AG20443 (cell line): ENCODE data around the gene SLC22A15.
"Not testable (repeated sequence)": the region's sequence is repeated elsewhere in the genome, so short reads cannot be mapped to it uniquely, and the experiment has no call there.

Experiments used
- DNase-seq: peaks from one replicate; pipeline ENCODE4 v3.0.0; 2012; ENCODE audit warnings: low spot score, mixed read lengths

SLC22A15 gene

DNA sequence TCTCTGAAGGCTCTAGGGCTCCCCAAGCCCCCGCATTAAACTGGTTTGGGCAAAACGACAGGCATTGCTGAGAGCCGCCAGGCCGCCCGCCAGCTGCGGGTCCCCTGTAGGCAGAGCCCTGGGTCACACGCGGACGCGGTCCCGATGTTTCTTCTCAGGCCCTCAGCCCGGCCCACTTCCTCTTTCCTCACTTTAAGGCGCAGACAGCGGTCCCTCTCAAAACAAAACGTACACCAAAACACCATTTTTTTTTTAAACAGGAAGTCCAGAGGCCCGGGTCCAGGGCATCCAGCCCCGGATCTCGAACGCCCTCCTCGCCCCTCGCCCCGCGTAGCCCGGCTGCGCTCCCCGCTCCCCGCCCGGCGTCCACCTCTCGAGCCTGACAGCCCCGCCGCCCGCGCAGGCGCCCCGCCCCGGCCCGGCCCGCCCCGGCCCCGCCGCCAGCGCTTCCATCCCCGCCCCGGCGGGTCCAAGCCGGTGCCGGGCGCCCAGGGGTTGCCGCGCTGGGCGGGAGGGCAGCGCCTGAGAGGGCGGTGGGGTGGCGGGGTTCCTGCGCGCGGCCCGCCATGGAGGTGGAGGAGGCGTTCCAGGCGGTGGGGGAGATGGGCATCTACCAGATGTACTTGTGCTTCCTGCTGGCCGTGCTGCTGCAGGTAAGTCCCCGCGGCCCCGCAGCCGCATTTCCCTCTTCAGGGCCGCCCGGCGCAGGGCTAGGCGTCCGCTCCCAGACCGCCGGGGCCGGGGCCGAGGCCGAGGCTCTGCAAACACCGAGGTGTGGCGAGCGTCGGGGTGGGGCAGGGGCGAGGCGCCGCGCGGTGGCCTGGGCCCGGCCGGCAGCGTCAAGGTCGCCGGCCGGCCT, at the start of gene SLC22A15:
TSS of gene SLC22A15 (plus strand) at position 452 of the 859 bp plus-strand sequence. CDS start at position 567, 115 bp downstream.
- peak; percentile 84 for DNase-seq

DNA sequence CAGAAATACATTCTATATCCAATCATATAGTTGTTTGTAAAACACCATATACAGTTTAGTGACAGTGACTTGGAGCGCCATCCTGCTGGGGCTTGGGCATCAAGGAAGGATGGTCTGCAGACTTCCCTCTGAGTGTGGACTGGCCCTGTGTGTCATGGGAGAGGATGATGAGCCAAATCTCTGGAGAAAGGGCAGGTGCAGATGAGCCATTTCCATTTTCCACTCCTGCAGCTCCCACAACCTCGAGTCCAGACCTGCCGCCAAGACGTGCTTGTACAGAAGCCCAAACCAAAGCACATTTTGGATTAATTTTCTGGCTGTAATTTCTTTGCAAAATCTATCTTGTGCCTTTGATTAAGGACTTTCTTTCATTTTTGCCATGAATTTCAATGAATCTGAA, 48.3 kb upstream of the SLC22A15 start:
- DNase-seq, result no peak

DNA sequence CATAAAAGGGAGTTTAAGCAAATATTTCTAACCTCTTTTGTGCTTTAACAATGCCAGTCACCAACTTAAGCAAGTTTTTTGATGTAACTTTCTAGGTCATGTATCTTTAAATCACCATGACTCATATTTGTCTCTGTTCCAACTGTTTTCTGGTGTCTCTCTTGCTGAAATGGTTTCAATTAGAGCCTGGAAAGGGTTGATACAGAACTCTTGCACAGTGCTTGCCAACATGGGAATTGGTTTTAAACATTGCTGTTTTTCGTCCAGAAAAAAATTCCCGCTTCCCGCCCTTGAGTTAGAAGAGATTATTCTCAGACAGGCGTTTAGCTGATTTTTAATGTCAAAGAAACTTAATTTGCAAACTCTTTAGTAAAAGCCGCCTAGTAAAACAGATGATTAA, 46.4 kb upstream of the SLC22A15 start:
- DNase-seq, result peak; percentile 77

DNA sequence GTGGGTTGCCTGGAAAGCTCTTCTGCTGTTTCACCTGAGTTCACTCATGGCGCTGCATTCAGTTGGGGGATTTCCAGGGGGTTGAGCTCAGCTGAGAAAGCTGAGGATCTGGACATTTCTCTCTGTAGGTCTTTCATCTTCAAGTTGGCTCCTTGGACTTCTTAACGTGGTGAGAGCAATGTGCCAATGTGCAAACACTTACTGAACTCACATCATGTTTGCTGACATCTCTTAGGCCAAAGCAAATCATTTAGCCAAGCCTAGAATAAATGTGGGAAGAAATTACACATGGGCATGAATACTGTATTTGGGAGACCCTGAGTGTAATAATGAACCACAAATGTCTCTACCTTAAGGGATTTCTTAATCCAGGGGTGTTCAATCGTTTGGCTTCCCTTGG, 42.7 kb upstream of the SLC22A15 start:
- DNase-seq, result no peak

DNA sequence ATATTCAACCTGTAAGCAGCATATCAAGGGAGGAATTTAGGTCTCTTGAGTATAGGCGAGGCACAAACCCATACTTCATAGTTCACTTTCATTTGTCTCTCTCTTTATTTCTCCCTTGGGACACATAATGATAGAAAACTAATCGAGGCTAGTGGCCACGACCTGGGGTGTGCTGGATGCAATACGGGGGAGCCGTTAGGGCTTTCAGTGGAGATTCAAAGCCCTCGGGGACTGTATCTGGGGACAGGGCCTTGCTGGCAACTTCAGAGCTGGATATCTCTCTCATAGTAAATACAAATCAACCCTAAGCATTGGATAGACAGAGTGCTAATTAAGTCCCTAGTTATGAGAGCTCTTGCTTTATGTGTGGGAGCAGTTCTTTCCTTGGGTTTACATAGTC, 36.9 kb upstream of the SLC22A15 start:
- DNase-seq, result no peak

DNA sequence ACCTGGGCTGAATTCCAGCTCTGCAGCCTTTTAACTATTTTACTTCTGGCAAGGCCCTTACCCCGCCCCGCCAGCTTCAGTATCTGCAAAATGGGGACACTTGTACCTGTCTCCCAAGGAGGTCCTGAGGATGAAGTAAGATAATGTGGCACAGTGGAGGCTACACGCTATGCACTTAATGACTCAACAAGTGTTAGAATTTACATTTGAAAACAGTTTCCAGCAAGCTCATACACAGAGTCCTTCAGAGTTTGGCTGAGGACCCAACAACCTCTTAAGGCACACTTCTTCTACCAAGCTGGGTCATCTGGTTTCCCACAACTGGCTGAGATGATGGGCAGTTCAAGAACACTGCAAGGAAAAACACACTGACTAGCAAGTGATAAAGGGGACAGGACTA, 30.2 kb upstream of the SLC22A15 start:
- no peak for DNase-seq

DNA sequence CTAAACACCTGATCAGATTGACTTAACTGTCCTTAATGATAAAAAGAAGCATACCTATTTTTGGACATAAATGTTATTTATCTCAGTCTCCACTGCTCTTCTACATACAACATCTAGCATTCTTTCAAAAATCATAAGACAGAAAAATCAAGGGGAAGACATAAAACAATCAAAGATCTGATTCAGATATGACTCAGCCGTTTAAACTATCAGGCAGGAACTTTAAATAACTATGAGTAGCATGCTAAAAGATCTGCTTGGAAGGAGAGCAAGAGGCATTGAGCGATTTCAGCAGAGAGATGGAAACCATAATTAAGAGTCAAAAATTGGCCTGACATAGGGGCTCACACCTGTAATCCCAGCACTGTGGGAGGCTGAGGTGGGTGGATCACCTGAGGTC, 27.2 kb upstream of the SLC22A15 start:
- no peak for DNase-seq

DNA sequence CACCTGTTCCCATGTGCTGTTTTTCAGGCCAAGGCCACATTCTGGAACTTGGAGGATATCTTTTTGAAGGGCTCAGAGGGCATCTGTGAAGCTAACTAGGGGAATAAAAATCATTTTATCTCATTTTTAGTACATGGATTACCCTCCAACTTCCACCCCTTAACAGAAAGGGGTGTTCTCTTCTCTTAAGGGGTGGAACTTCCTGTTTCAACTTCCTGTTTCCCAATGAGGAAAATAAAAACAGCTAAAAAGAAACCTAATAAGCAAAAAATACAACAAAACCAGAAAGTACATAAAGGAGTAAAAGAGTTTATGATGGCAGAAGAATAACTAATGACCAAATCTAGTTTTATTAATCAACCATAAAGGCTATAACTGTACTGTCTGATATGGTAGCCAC, 24.8 kb upstream of the SLC22A15 start:
- no peak for DNase-seq

DNA sequence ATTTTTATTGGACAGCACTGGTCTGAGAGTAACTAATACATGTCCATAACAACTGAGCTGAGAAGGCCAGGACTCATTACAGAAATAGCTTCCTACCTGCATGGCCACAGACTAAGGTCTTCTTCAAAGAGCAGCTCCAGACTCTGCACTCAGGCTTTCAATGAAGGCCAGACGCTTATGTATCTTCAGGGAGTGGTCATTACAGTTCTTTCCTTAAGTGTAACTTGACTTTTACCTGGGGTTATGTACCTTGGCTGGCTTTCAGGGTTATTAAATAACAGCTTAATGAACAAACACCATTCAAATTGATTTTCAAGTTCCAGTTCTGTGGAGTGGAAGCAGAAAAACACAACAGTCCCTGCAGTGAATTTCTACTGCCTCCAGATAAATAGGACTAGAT, 23.8 kb upstream of the SLC22A15 start:
- no peak for DNase-seq

DNA sequence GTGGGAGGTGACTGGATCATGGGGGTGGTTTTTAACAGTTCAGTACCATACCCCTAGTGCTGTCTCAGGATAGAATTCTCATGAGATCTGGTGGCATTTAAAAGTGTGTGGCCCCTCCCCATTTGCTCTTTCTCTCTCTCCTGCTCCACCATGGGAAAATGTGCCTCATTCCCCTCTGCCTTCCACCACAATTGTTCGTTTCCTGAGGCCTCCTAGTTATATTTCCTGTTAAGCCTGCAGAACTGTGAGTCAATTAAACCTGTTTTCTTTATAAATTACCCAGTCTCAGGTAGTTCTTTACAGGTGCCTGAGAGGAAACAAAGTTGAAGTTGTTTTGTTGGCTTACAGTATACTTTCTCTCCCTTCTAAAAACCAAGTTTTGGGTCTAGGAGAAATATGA, 23.1 kb upstream of the SLC22A15 start:
- no peak for DNase-seq

DNA sequence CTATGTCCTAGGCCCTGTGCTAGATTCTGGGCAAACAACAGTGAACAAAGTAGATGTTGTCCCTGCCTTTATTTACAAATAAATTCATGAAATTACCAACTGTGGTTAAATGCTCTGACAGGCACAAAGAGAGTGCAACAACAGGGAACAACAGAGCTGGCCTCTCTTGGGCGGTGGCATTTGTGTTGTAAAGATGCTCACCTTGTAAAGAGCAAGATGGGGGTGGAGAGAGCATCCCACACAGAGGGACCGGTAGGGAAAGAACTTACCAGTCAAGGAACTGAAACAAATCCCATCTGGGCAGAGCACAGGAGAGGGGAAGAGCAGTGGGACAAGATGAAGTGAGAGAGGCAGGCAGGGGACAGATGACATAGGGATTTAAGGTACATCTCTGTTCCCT, 21.6 kb upstream of the SLC22A15 start:
- no peak for DNase-seq

DNA sequence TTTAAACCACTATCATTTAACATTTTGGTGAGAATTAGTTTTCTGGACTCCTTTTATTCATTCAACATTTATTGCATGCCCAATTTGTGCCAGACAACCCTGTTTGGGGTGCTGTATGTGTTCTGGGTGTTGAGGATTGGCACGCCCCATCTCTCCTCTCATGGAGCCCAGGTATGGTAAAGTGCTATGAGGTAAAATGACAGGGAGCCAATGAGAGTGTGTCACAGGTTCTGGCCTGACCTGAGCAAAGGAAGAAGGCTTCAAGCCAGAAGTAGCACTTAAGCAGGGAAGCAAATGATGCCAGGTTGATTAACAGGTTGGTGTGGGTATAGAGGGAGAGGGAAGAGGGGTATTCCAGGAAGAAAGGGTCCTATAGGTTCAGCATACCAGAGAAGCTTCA, 21.1 kb upstream of the SLC22A15 start:
- DNase-seq, result no peak

DNA sequence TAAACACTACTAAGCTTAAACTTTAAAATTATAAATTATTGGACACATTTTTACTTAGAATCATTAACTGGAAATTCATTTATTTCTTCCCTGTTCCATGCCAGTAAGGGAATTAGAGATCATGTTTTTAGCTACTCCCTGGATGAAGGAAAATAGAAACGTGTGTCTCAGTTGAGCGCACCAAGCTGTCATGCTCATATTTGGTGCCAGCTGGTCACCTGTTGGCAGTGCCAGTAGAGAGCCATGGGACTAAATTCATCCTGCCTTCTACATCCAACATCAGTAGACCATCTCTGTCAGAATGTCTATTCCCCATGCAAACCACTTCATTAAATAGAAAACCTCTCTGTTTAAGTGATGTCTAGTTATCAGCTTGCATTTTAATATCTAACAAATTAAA, 17.4 kb upstream of the SLC22A15 start:
- no peak for DNase-seq

DNA sequence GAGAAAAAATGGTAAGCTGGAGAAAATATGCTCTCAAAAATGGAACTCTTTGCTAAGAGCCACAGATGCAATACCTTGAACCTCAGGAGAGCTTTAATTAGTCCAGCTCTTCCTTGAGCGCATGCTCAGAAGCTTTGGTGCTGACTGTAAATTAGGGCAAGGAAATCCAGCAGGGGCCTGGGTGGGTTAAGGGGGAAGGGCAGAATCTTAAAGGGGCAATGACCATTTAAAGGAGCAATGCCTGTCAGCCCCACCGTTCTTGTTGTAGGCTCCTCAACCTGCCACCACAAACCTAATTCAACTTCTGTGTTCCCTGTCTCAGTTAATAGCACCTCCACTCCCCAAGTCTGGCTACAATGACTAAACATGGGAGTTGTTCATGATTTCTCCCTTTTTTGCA, 6.8 kb upstream of the SLC22A15 start:
- no peak for DNase-seq

DNA sequence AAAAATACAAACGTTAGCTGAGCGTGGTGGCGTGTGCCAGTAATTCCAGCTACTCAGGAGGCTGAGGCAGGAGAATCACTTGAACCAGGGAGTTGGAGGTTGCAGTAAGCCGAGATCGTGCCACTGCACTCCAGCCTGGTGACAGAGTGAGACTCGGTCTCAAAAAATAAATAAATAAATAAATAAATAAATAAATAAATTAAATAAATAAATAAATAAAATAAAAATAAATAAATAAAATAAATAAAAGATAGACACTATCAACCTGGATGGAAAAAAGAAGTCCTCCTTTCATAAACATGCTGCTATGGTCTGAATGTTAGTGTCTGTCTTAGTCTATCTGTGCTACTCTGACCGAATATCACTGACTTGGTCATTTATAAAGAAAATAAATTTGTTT, 4.5 kb upstream of the SLC22A15 start:
- DNase-seq, result not testable (repeated sequence)

DNA sequence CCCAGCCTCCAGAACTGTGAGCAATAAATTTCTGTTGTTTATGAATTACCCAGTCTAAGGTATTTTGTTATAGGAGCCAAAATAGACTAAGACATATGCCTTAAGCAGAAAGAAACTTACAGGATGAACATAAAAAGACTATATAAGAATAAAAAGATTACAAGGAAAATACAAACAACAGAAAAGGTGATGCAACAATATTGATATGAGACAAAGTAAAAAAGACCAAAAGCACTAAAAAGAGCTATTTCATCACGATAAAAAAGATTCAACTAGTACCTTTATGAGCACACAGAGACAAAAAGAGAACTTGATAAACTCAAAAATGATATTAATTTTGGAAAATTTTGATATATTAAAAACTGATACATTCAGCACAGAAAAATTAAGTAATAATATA, 3.2 kb upstream of the SLC22A15 start:
- DNase-seq, result no peak

DNA sequence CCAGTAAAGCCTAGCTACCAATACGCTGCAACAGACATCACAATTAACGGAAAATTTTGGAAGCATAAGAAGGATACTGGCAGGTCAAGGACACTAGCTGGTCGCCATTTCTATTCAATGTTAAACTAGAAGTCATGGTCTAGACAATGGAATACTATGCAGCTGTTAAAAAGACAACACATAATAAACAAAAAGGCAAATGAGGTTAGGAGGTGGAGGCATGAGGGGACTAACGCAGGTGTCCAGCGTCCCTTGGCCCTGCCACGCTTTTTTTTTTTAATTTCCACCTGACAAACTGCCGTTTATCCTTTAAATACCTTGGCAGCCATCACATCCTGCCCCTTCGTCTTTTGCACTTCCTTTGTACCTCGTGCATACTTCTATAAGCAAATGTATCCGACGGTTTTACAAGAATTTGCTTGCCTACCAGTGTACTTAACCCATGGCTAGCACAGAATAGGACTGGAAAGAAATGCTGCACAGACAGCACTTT, 698 bp upstream of the SLC22A15 start:
- no peak for DNase-seq

DNA sequence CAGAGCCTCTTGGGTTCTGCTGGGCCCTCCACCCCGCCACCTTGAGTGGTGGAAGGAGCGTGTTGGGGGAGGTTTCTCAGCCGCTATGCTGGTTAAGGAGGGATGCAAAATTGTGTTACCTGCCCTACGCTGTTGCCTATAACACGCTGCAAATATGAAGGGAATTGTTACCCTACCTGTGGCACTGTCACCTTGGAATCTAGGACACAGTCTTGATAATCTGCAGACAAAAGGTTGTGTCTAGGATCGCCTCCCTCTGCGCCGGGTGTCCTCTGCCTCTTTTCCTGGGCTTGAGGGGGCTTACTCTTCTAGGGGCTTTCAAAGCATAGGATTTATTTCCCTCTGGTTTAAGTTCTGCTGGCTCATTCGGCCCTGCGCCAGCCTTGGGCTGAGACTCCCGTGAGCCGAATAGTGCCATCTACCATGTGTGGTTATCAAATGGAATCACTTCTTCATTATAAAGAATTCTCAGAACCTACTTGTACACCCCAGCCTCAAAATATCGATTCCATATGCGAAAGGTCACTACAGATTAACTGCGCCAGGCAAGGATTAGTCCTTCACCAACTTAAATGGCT, 697 bp downstream of the SLC22A15 start:
- no peak for DNase-seq

DNA sequence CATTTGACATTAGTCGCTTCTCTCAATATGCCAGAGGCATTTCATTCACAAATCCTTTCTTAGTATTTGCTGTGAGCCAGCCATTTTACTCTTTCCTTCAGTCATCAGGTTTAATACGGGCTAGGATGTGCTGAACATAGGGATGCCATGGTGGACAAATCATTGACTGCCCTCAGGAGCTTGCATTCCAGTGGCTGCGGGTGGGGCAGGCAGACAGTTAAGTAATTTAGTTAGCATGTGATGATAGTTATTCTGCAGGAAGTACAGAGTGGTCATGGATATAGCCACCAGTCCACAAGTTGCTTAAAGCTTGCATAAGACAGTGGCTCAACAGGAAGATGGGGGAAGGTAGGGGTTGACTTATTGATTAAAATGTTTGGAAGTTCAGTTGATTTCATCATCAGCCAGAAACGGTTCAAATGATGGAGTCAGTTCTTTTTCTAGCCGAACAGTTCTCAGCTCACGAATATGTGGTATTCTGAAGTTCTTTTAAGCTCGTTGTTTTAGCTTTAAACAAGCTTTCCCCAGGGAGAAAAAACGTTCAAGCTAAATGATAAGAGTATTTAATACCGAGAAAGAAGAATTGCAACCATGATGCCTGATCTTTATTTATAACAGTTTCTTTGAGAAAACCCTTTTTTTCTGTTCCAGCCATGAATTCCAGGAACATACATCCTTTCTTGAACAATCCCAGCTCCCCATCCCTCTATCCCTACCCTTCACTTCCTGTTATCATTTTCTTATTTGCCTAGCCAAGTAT, 1.4 kb downstream of the SLC22A15 start:
- DNase-seq, result peak; percentile 76

DNA sequence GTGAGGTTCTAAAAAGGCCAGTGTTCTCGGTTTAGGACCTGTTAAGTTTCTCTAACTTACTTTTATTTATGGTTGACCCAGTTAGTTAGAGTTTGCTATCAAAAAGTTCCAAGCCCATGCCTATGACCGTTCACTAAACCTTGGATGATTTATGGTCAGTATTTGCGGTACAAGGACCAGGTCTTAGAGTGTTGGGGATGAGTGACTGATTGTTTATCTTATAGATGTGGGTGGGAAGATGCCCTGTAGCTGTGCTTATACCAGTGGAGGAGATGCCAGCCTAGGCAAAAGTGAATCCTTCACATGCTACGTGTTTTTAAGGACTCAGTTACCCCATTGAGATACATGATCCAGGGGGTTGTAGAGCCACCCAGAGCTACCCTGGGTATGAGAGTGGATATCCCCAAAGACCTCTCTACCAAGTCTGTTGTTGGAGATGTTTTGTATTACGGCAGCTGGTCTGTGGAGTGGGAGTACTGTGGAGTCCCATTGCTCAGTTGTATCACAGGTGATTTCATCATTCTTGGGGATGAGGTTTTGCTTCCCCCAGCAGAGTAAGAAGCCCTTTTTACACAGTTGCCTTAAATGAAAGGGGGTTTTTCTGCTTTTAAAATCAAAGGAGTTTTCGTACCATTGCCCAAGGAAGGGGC, 2.1 kb downstream of the SLC22A15 start:
- DNase-seq, result no peak

DNA sequence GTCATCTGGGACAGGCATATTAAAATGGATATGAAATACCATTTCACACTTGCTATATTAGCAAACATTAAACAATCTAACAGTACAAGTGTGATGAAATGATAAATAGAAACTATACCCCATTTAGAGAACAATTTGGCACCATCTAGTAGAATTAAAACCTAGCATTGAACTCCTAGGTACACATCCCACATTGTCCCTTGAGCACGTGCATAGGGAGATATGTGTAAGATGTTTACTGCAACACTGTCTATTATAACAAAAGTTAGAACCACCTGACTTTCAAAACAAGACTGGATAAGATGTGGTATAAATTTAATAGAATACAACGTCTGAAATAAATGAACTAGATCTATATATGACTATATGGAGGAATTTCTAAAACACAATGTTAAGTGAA, 3.8 kb downstream of the SLC22A15 start:
- DNase-seq, result no peak
